ENCODE data around the gene FPR2.

The FPR2 gene

DNA sequence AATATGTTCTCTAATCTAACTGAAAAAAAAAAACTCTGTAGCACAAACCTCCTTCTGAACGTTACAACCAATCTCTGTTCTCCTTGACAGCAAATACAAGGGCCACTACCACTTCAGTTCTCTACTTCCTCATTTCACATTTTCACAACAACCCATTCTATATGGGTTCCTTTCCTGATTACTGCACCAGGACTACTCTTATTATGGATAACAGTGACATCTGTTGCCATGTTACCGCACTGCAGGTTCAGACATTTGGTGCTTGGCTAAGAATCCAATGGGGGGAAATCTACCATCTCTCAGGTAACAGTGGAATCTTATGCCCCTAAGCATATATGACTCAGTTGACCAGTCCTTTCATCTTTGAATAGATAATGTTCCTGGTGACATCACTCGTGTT is 22.4 kb downstream of the FPR2 start:
- no peak for TF ChIP-seq ZFX (IDR thresholded peaks at IDR 0.05; ENCODE audit: borderline replicate concordance)
- TF ChIP-seq CTCF (IDR thresholded peaks at IDR 0.05): 0 out of 2 replicates have a peak, but pooled peaks have one; percentile 14
- H3K27ac ChIP-seq: no peak overlapping the region

- no peak for TF ChIP-seq CTCF (IDR thresholded peaks at IDR 0.05)
- TF ChIP-seq ZFX (IDR thresholded peaks at IDR 0.05; ENCODE audit: borderline replicate concordance): no peak
- H3K27ac ChIP-seq: no peak overlapping the region
These were observed 23.3 kb downstream of the FPR2 start for GRCh38 chr19:51784109-51784785.

- no peak overlapping the region for H3K27ac ChIP-seq
These were observed 24.1 kb downstream of the FPR2 start for GRCh38 chr19:51784922-51785690.

DNA sequence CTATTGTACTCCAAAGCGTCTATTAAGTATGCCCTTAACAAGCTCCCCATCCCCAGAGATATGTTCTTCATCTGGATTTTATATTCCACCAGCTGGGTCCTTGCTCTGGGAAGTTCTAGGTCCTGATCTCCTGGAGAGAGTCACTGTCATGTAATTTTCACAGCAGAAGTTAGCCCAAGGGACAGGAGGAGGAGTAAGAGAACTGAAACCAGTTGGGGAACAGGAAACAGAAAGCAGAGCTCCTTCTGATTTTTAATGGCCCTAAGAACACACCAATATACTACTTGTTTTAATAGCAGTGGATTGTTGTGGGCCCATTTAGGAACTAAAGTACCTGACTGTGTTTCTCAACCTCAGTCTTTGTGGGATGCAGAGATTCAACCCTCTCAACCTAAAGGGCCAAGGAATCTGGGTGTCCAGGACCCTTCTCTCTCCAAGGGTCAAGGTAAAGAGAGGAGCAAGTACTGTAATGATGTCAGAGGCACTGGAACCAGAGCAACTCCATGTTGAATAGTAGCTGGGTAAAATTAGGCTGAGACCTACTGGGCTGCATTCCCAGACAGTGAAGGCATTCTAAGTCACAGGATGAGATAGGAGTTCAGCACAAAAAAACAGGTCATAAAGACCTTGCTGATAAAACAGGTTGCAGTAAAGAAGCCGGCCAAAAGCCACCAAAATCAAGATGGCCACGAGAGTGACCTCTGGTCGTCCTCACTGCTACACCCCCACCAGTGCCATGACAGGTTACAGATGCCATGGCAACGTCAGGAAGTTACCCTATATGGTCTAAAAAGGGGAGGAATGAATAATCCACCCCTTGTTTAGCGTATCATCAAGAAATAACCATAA is 25.9 kb downstream of the FPR2 start:
- H3K27ac ChIP-seq: no peak overlapping the region
- TF ChIP-seq ZFX (IDR thresholded peaks at IDR 0.05; ENCODE audit: borderline replicate concordance) (no peak), CTCF (IDR thresholded peaks at IDR 0.05) (no peak)

More at GRCh38 chr19:51784922-51785690, 24.1 kb downstream of the FPR2 start:
- TF ChIP-seq ZFX (IDR thresholded peaks at IDR 0.05; ENCODE audit: borderline replicate concordance): no peak
- TF ChIP-seq CTCF (IDR thresholded peaks at IDR 0.05): no peak

- no peak for TF ChIP-seq ZFX (IDR thresholded peaks at IDR 0.05; ENCODE audit: borderline replicate concordance)
- TF ChIP-seq CTCF (IDR thresholded peaks at IDR 0.05): no peak
- no peak overlapping the region for H3K27ac ChIP-seq
These were observed 27.0 kb downstream of the FPR2 start for GRCh38 chr19:51788029-51788428.

DNA sequence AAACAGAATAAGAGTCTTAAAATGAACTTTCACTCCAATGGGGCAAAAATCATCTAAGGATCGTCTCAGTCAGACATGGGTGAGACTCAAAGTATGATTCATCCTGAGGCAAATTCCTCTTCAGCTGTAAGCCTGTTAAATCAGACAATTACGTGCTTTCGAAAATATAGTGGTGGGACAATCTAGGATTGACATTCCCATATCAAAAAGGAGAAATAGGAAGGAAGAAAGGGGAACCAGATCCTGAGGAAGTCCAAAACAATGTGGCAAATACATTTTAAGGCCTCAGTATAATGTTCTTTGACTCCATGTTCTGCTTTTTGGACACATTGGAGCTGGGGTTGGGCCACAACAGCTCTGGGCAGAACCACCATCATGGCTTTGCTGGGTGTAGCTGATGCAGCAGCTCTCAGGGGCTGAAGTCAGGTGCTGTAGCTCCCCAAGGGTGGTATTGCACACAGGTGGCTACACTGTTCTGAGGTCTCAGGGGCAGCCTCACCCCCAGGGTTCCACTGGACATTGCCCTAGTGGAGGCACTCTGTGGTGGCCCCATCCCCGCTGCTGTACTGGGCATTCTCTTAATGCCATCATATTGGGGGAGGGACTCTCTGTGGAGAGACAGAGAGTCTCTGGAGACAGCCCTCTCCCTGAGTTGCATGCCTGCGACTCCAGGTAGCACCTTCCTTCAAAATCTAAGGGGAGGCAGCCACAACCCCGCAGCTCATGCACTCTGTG is 28.2 kb downstream of the FPR2 start:
- no peak overlapping the region for H3K27ac ChIP-seq
- no peak for TF ChIP-seq ZFX (IDR thresholded peaks at IDR 0.05; ENCODE audit: borderline replicate concordance)

- no peak overlapping the region for H3K27ac ChIP-seq
- TF ChIP-seq CTCF (IDR thresholded peaks at IDR 0.05): no peak
- no peak for TF ChIP-seq ZFX (IDR thresholded peaks at IDR 0.05; ENCODE audit: borderline replicate concordance)
These were observed 32.0 kb downstream of the FPR2 start for GRCh38 chr19:51792932-51793331.
